Mesothelial cell of epicardium (in vitro differentiated cells): ENCODE data around the gene PAPSS2. TPM values are rescaled to one million over a fixed set of nuclear protein-coding genes. Genes with fewer than 3 reads are reported as not detected.

Experiments
- DNase-seq, 2 experiments: peaks; one replicate each; pipeline ENCODE4 v3.0.0; 2021; ENCODE audit warnings: low spot score in 2 of 2; ENCODE audit not compliant: unreplicated experiment in 2 of 2
- H3K27ac Mint-ChIP-seq: 2 replicates; pipeline ENCODE4 v1.8.0; 2021; ENCODE audit warnings: mixed read lengths
- H3K27me3 Mint-ChIP-seq: 2 replicates; pipeline ENCODE4 v1.8.0; 2021; ENCODE audit warnings: low read depth, mixed read lengths
- H3K36me3 Mint-ChIP-seq: 2 replicates; pipeline ENCODE4 v1.8.0; 2021; ENCODE audit warnings: mixed read lengths
- H3K4me1 Mint-ChIP-seq: 2 replicates; pipeline ENCODE4 v1.8.0; 2021; ENCODE audit warnings: mixed read lengths
- H3K4me3 Mint-ChIP-seq: 2 replicates; pipeline ENCODE4 v1.8.0; 2021; ENCODE audit warnings: mild to moderate bottlenecking, moderate library complexity, mixed read lengths
- H3K9me3 Mint-ChIP-seq: 2 replicates; pipeline ENCODE4 v1.8.0; 2021; ENCODE audit warnings: mixed read lengths
- CTCF ChIP-seq: fragments of 200-600 bp; sonication (generic); IDR thresholded peaks from one replicate; pipeline ENCODE4 v1.5.0; 2021; ENCODE audit warnings: antibody characterized with exemption; ENCODE audit not compliant: unreplicated experiment
- total RNA-seq: library from RNA; stranded (reverse); gene quantifications from 3 replicates; pipeline ENCODE4 v1.2.1, GENCODE V29; 2021

Gene PAPSS2
- total RNA-seq, 1 donor from 2014 or later, result 13.7 TPM

GRCh38 chr10:87675396-87676376 is 16.0 kb downstream of the PAPSS2 start:
- DNase-seq, result no peak
- TF ChIP-seq CTCF, result no peak
- H3K4me1 Mint-ChIP-seq, result peaks cover 8% of the 10 kb centered on the region
- no peak overlapping the region for H3K4me3 Mint-ChIP-seq
- H3K36me3 Mint-ChIP-seq, result no peaks in the 10 kb centered on the region
- H3K9me3 Mint-ChIP-seq, result peaks cover 6% of the 10 kb centered on the region
- H3K27me3 Mint-ChIP-seq, result peaks cover 5% of the 10 kb centered on the region
- peak overlapping the region; percentile 43 for H3K27ac Mint-ChIP-seq

GRCh38 chr10:87677595-87677994 is 17.9 kb downstream of the PAPSS2 start:
- no peak overlapping the region for H3K27ac Mint-ChIP-seq
- H3K9me3 Mint-ChIP-seq, result peaks cover 6% of the 10 kb centered on the region
- DNase-seq, result no peak
- H3K36me3 Mint-ChIP-seq, result no peaks in the 10 kb centered on the region
- peaks cover 8% of the 10 kb centered on the region for H3K4me1 Mint-ChIP-seq
- no peak for TF ChIP-seq CTCF
- H3K4me3 Mint-ChIP-seq, result no peak overlapping the region
- peaks cover 9% of the 10 kb centered on the region for H3K27me3 Mint-ChIP-seq

- peaks cover 8% of the 10 kb centered on the region for H3K4me1 Mint-ChIP-seq
- H3K27me3 Mint-ChIP-seq, result peaks cover 9% of the 10 kb centered on the region
- no peaks in the 10 kb centered on the region for H3K36me3 Mint-ChIP-seq
- no peak for TF ChIP-seq CTCF
- no peak overlapping the region for H3K4me3 Mint-ChIP-seq
- H3K27ac Mint-ChIP-seq, result no peak overlapping the region
- H3K9me3 Mint-ChIP-seq, result peaks cover 6% of the 10 kb centered on the region
- DNase-seq, result no peak
Observed at GRCh38 chr10:87678302-87678701, 18.6 kb downstream of the PAPSS2 start.

GRCh38 chr10:87683356-87683755 is 23.7 kb downstream of the PAPSS2 start:
- Mint-ChIP-seq H3K4me3 (no peak overlapping the region), H3K36me3 (no peaks in the 10 kb centered on the region), H3K9me3 (peaks cover 3% of the 10 kb centered on the region), H3K27me3 (peaks cover 9% of the 10 kb centered on the region), H3K4me1 (peaks cover 3% of the 10 kb centered on the region), H3K27ac (no peak overlapping the region)
- TF ChIP-seq CTCF, result no peak
- DNase-seq, result no peak

- DNase-seq, result no peak
- Mint-ChIP-seq H3K27ac (no peak overlapping the region), H3K27me3 (peaks cover 9% of the 10 kb centered on the region), H3K4me1 (peaks cover 3% of the 10 kb centered on the region), H3K36me3 (no peaks in the 10 kb centered on the region), H3K9me3 (no peaks in the 10 kb centered on the region), H3K4me3 (no peak overlapping the region)
- no peak for TF ChIP-seq CTCF
Observed at GRCh38 chr10:87684001-87684638, 24.4 kb downstream of the PAPSS2 start.
